KMS-11 (cell line): ENCODE results near the gene P4HA3.
"Not testable (repeated sequence)": the region's sequence is repeated elsewhere in the genome, so short reads cannot be mapped to it uniquely, and the experiment has no call there.

Experiments
- H2AFZ ChIP-seq: fragments of 200-600 bp; sonication (generic); 2 replicates; pipeline ENCODE4 v1.6.1; 2016; ENCODE audit warnings: antibody characterized with exemption, mixed run types, low read depth
- H3K27ac ChIP-seq: fragments of 200-600 bp; sonication (generic); 2 replicates; pipeline ENCODE4 v1.6.1; 2016; ENCODE audit warnings: mild to moderate bottlenecking, mixed run types
- H3K27me3 ChIP-seq: fragments of 200-600 bp; sonication (generic); 2 replicates; pipeline ENCODE4 v1.6.1; 2017; ENCODE audit warnings: mild to moderate bottlenecking, low read depth, mixed run types, moderate library complexity; ENCODE audit not compliant: insufficient read depth
- H3K36me3 ChIP-seq: fragments of 200-600 bp; sonication (generic); 2 replicates; pipeline ENCODE4 v1.6.1; 2017; ENCODE audit warnings: mild to moderate bottlenecking, mixed run types; ENCODE audit not compliant: insufficient read depth
- H3K4me1 ChIP-seq: fragments of 200-600 bp; sonication (generic); 2 replicates; pipeline ENCODE4 v1.6.1; 2016; ENCODE audit warnings: mild to moderate bottlenecking, low read depth, mixed run types; ENCODE audit not compliant: poor library complexity, severe bottlenecking
- H3K4me2 ChIP-seq: fragments of 200-600 bp; sonication (generic); 2 replicates; pipeline ENCODE4 v1.7.0; 2016; ENCODE audit warnings: mild to moderate bottlenecking, mixed run types
- H3K4me3 ChIP-seq: fragments of 200-600 bp; sonication (generic); IDR thresholded peaks from 2 replicates; pipeline ENCODE4 v1.6.1; 2017; ENCODE audit warnings: low read depth, low read length, mixed read lengths; ENCODE audit not compliant: insufficient read depth
- H3K79me2 ChIP-seq: fragments of 200-600 bp; sonication (generic); 2 replicates; pipeline ENCODE4 v1.6.1; 2016; ENCODE audit warnings: low read depth, mixed run types; ENCODE audit not compliant: insufficient read depth
- H3K9ac ChIP-seq: fragments of 200-600 bp; sonication (generic); 2 replicates; pipeline ENCODE4 v1.6.1; 2016; ENCODE audit warnings: mild to moderate bottlenecking, mixed run types
- H4K20me1 ChIP-seq: fragments of 200-600 bp; sonication (generic); 2 replicates; pipeline ENCODE4 v1.6.1; 2016; ENCODE audit warnings: mild to moderate bottlenecking, mixed run types; ENCODE audit not compliant: insufficient read depth
- TF ChIP-seq, protein P1 (sequence below): fragments of 200-600 bp; sonication (generic); conservative IDR thresholded peaks from 2 replicates; pipeline ENCODE4 v1.6.1; 2017; ENCODE audit warnings: low read depth, mild to moderate bottlenecking, antibody characterized with exemption, low read length, moderate library complexity, mixed read lengths

P4HA3 gene

DNA sequence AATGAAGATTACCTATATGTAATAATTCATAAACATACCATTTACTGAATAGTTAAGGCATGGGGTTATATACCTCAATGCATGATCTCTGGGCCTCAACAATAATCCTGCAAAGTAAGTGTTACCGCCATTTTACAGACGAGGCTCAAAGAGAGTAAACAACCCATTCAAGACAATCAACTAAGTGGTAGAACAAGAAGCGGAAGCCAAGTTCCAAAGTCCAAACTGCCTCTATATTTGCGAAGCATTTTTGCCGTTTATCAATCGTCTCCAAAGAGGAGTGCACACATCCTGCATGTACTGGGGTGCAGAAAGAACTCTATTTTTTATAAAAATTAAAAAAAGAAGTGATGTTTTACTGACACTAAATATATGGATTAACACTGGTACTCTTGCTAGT is 27.5 kb upstream of the P4HA3 start:
- H3K4me3 ChIP-seq, result no peak overlapping the region
- H4K20me1 ChIP-seq, result no peaks in the 10 kb centered on the region
- no peak overlapping the region for H3K9ac ChIP-seq
- TF ChIP-seq, protein P1, sequence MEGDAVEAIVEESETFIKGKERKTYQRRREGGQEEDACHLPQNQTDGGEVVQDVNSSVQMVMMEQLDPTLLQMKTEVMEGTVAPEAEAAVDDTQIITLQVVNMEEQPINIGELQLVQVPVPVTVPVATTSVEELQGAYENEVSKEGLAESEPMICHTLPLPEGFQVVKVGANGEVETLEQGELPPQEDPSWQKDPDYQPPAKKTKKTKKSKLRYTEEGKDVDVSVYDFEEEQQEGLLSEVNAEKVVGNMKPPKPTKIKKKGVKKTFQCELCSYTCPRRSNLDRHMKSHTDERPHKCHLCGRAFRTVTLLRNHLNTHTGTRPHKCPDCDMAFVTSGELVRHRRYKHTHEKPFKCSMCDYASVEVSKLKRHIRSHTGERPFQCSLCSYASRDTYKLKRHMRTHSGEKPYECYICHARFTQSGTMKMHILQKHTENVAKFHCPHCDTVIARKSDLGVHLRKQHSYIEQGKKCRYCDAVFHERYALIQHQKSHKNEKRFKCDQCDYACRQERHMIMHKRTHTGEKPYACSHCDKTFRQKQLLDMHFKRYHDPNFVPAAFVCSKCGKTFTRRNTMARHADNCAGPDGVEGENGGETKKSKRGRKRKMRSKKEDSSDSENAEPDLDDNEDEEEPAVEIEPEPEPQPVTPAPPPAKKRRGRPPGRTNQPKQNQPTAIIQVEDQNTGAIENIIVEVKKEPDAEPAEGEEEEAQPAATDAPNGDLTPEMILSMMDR, result no peak
- H3K27me3 ChIP-seq, result no peaks in the 10 kb centered on the region
- H3K27ac ChIP-seq, result no peak overlapping the region
- no peaks in the 10 kb centered on the region for H3K36me3 ChIP-seq
- peaks cover 12% of the 10 kb centered on the region for H3K4me1 ChIP-seq
- no peaks in the 10 kb centered on the region for H3K79me2 ChIP-seq
- no peak overlapping the region for H2AFZ ChIP-seq
- H3K4me2 ChIP-seq, result no peak overlapping the region

DNA sequence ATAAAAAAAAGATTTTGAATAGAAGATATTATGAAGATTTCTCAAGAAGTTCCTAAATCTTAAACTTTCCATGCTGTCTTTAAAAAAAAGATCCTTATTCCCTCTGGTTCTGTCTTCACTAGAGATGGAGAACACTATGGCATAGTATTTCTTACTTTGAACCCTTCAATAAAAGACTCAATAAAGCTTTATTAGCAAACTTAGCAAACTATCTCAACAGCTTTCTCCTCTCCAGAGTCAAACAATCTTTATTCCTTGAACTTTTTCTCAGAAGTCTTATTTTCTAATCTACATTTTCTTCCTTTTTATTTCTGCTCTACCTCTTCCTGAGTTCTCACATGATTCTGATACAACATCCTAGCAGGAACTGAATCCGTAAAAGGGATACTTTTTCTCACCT is 21.8 kb upstream of the P4HA3 start:
- Histone ChIP-seq H3K79me2 (no peaks in the 10 kb centered on the region), H3K27me3 (no peaks in the 10 kb centered on the region), H3K9ac (no peak overlapping the region), H3K4me3 (no peak overlapping the region), H3K4me2 (no peak overlapping the region), H3K36me3 (no peaks in the 10 kb centered on the region), H4K20me1 (no peaks in the 10 kb centered on the region), H3K27ac (no peak overlapping the region), H3K4me1 (no peaks in the 10 kb centered on the region), H2AFZ (no peak overlapping the region)
- TF ChIP-seq, protein P1, result no peak

DNA sequence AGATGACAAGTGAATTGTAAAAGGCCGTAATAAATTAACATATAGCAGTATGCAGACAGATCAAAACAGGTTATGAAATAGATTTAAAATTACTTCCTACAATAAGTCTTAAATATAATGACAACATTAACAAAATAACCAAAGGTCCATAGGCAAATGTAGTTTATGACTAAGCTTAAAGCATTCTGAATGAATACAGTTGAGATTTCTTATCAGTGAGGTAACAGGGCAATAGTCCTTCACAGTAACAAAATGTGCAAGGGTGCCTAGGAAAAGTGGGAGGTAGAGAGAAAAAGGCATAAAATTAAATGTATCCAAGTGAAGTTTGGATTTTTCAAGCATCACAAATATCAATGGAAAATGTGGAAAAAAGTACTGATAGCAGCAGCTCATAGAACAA is 20.9 kb upstream of the P4HA3 start:
- Histone ChIP-seq H3K4me2 (no peak overlapping the region), H3K79me2 (no peaks in the 10 kb centered on the region), H3K27me3 (no peaks in the 10 kb centered on the region), H3K9ac (no peak overlapping the region), H3K4me3 (no peak overlapping the region), H3K36me3 (no peaks in the 10 kb centered on the region), H4K20me1 (no peaks in the 10 kb centered on the region), H3K27ac (no peak overlapping the region), H2AFZ (no peak overlapping the region), H3K4me1 (no peaks in the 10 kb centered on the region)
- TF ChIP-seq, protein P1, result no peak

DNA sequence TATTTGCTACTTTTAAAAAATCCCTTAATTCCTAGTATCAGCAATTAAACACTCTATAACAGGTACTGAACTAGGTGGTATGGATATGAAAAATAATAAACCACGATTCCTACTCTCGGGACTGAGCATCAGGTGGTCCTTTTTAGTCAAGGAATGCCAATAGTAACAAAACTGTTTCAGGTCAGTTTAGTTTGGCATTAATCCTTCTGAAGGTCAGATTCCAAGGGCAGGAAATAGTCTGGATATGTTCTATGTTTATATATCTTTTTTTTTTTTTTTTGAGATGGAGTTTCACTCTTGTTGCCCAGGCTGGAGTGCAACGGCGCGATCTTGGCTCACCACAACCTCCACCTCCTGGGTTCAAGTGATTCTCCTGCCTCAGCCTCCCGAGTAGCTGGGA is 19.6 kb upstream of the P4HA3 start:
- not testable (repeated sequence) for H4K20me1 ChIP-seq, H3K36me3 ChIP-seq, H3K4me3 ChIP-seq, H3K27me3 ChIP-seq, H3K4me1 ChIP-seq, H3K27ac ChIP-seq, H3K9ac ChIP-seq, H3K4me2 ChIP-seq, H2AFZ ChIP-seq, H3K79me2 ChIP-seq

DNA sequence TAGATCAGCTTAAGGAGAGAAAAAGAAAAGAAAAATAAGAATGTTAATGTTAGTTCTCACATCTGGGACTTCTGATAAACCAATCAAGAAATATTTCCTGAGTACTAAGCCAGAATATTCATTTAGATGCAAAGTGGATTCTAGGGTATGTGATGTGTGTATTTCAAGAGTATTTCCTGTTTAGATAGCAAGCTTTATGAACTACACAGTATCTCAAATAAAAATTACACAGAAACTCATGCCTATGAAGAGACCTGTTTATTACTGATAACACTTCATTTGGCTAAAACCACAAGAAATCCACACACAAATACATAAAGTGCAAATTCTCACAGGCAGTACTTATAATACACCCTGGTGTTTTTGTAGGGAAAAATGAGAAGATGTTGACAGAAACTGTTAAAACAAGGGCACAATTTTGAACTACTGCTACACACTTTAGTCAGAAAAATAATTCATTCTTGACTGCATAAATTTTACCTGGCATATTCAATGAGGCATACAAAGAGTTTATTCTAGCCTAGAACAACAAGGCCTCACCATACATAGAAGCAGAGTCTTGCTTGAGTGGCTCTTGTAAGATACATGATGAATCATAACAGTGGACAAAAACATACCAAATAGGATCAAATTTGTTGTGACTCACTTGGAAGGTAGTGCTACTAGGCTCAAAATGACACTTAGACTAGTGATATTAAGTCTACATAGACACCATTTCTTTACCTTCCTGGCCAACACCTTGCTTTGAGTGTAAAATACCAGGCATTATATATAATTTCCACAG is 18.8 kb upstream of the P4HA3 start:
- H4K20me1 ChIP-seq, result no peaks in the 10 kb centered on the region
- no peak overlapping the region for H3K4me3 ChIP-seq
- no peak overlapping the region for H2AFZ ChIP-seq
- TF ChIP-seq, protein P1, result no peak
- H3K4me1 ChIP-seq, result no peaks in the 10 kb centered on the region
- H3K4me2 ChIP-seq, result no peak overlapping the region
- H3K27ac ChIP-seq, result no peak overlapping the region
- no peaks in the 10 kb centered on the region for H3K79me2 ChIP-seq
- H3K36me3 ChIP-seq, result no peaks in the 10 kb centered on the region
- no peaks in the 10 kb centered on the region for H3K27me3 ChIP-seq
- H3K9ac ChIP-seq, result no peak overlapping the region
